NCI-H2196 treated with DMSO at 0.1 percent for 48 hours (cell line): Measurements from ENCODE around the gene ADK.
"Not testable (repeated sequence)": the region's sequence is repeated elsewhere in the genome, so short reads cannot be mapped to it uniquely, and the experiment has no call there.

Source experiments
- DNase-seq: peaks from one replicate; lab custom pipeline; 2025; ENCODE audit not compliant: unreplicated experiment; lab: John Stamatoyannopoulos, UW

The ADK gene

GRCh38 chr10:74292871-74293427 is 141.9 kb downstream of the ADK start:
- DNase-seq = no peak

- DNase-seq = peak; percentile 5
Measured at GRCh38 chr10:74293686-74294371, 142.8 kb downstream of the ADK start.

GRCh38 chr10:74297389-74298080 is 146.5 kb downstream of the ADK start:
- DNase-seq = no peak

GRCh38 chr10:74300074-74300621 is 149.1 kb downstream of the ADK start:
- DNase-seq = not testable (repeated sequence)

GRCh38 chr10:74300666-74301065 is 149.6 kb downstream of the ADK start:
- DNase-seq = no peak

- no peak for DNase-seq
Measured at GRCh38 chr10:74305730-74306129, 154.7 kb downstream of the ADK start.

- DNase-seq = no peak
Measured at GRCh38 chr10:74306227-74306982, 155.4 kb downstream of the ADK start.

GRCh38 chr10:74307061-74307651 is 156.1 kb downstream of the ADK start:
- no peak for DNase-seq

- DNase-seq = no peak
Measured at GRCh38 chr10:74310652-74311257, 159.7 kb downstream of the ADK start.

GRCh38 chr10:74314166-74314565 is 163.1 kb downstream of the ADK start:
- no peak for DNase-seq

- no peak for DNase-seq
Measured at GRCh38 chr10:74320026-74320425, 169.0 kb downstream of the ADK start.

GRCh38 chr10:74320717-74321116 is 169.7 kb downstream of the ADK start:
- no peak for DNase-seq

- no peak for DNase-seq
Measured at GRCh38 chr10:74322141-74322540, 171.1 kb downstream of the ADK start.

GRCh38 chr10:74322565-74322964 is 171.5 kb downstream of the ADK start:
- DNase-seq = no peak

- no peak for DNase-seq
Measured at GRCh38 chr10:74328388-74328787, 177.4 kb downstream of the ADK start.

GRCh38 chr10:74329873-74330272 is 178.9 kb downstream of the ADK start:
- no peak for DNase-seq

GRCh38 chr10:74330646-74331045 is 179.6 kb downstream of the ADK start:
- DNase-seq = no peak

GRCh38 chr10:74332398-74332797 is 181.4 kb downstream of the ADK start:
- DNase-seq = no peak

GRCh38 chr10:74333174-74333573 is 182.2 kb downstream of the ADK start:
- DNase-seq = no peak

GRCh38 chr10:74334221-74334620 is 183.2 kb downstream of the ADK start:
- no peak for DNase-seq

- DNase-seq = no peak
Measured at GRCh38 chr10:74335501-74335900, 184.5 kb downstream of the ADK start.
